Smooth muscle cell (in vitro differentiated cells): ENCODE data around the gene CLIC3. TPM values are rescaled to one million over a fixed set of nuclear protein-coding genes. Genes with fewer than 3 reads are reported as not detected.

Experiments
- DNase-seq: peaks from one replicate; lab custom pipeline; 2025; ENCODE audit not compliant: unreplicated experiment; lab: John Stamatoyannopoulos, UW
- H2AFZ ChIP-seq: fragments of 200-600 bp; sonication (generic); 2 replicates; pipeline ENCODE4 v1.6.0; 2016; ENCODE audit warnings: antibody characterized with exemption, low read depth, mild to moderate bottlenecking
- H3F3A ChIP-seq: fragments of 200-600 bp; sonication (generic); 2 replicates; pipeline ENCODE4 v1.6.0; 2017; ENCODE audit warnings: antibody characterized with exemption, low read depth
- H3K27ac ChIP-seq: fragments of 200-600 bp; sonication (generic); 2 replicates; pipeline ENCODE4 v1.5.1; 2016; ENCODE audit warnings: low read depth, mild to moderate bottlenecking
- H3K27me3 ChIP-seq: fragments of 200-600 bp; sonication (generic); 2 replicates; pipeline ENCODE4 v1.6.1; 2016; ENCODE audit warnings: low read depth, mild to moderate bottlenecking
- H3K36me3 ChIP-seq: fragments of 200-600 bp; sonication (generic); 2 replicates; pipeline ENCODE4 v1.5.1; 2016; ENCODE audit warnings: low read depth
- H3K4me1 ChIP-seq: fragments of 200-600 bp; sonication (generic); 2 replicates; pipeline ENCODE4 v1.5.1; 2016; ENCODE audit warnings: low read depth
- H3K4me2 ChIP-seq: fragments of 200-600 bp; sonication (generic); 2 replicates; pipeline ENCODE4 v1.6.0; 2016; ENCODE audit warnings: mild to moderate bottlenecking
- H3K4me3 ChIP-seq: fragments of 200-600 bp; sonication (generic); 2 replicates; pipeline ENCODE4 v1.5.1; 2016; ENCODE audit warnings: mild to moderate bottlenecking
- H3K79me2 ChIP-seq: fragments of 200-600 bp; sonication (generic); 2 replicates; pipeline ENCODE4 v1.6.0; 2016; ENCODE audit warnings: low read depth, mild to moderate bottlenecking
- H3K9ac ChIP-seq: fragments of 200-600 bp; sonication (generic); 2 replicates; pipeline ENCODE4 v1.6.0; 2016; ENCODE audit warnings: low read depth
- H3K9me3 ChIP-seq: fragments of 200-600 bp; sonication (generic); replicated peaks from 2 replicates; pipeline ENCODE4 v1.5.1; 2016; ENCODE audit warnings: low read depth
- H4K20me1 ChIP-seq: fragments of 200-600 bp; sonication (generic); 2 replicates; pipeline ENCODE4 v1.6.0; 2016; ENCODE audit warnings: low read depth
- CTCF ChIP-seq: fragments of 200-600 bp; sonication (generic); IDR thresholded peaks from 2 replicates; pipeline ENCODE4 v1.5.1; 2017; ENCODE audit warnings: borderline replicate concordance, mild to moderate bottlenecking, antibody characterized with exemption; ENCODE audit not compliant: insufficient read depth, poor library complexity, severe bottlenecking
- WGBS: methylation state at CpG from one replicate; pipeline ENCODE4 v1.1.7; 2016; ENCODE audit warnings: low lambda C conversion rate; 5-methylcytosine and 5-hydroxymethylcytosine counted together
- polyA plus RNA-seq: library from polyadenylated mRNA; unstranded; fragments of >200 nt; fragmentation: Nextera tagmentation; extraction: Ambion mirVana; gene quantifications from 2 replicates; pipeline ENCODE4 v1.2.1, GENCODE V29; 2016
- total RNA-seq: library from RNA; depleted of rRNA; stranded (reverse); fragments of >200 nt; gene quantifications from 2 replicates; pipeline ENCODE4 v1.2.3, GENCODE V29; 2014

Gene CLIC3
- total and polyA plus RNA-seq, 2 experiments from 2014 or later: 36.8 to 43.9 TPM

DNA sequence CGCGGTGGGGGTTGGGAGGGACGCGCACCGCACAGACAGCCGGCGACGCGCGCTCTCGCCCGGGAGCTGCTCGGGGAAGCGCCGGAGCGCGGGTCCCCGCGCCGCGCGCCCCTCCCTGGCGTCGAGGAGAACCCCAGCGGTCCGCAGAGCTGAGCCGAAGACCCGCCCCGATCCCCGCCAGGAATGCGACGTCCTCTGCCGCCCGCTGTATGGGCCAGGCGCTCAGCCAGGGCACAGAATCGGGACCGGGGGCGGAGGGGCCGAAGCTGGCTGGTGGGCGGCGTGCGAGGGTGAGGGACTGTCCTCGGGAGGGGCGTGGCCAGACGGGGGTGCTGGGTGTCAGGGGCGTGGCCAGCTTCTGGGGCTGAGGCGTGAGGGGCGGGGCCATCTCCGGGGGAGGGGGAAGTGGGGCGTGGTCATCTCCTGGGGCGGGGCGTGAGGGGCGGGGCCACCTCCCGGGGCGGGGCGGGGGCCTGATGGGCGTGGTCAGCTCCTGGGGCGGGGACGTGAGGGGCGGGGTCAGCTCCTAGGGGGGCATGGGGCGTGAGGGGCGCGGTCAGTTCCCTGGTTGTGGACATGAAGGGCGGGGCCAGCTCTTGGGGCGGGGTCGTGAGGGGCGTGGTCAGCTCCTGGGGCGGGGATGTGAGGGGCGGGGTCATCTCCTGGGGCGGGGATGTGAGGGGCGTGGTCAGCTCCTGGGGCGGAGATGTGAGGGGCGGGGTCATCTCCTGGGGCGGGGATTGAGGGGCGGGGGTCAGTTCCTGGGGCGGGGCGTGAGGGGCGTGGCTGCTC, 18.1 kb downstream of the CLIC3 start:
- peaks cover 9% of the 10 kb centered on the region for H4K20me1 ChIP-seq
- H2AFZ ChIP-seq: peak overlapping the region; percentile 89
- peak; percentile 86 for DNase-seq
- no peak overlapping the region for H3K9ac ChIP-seq
- no peaks in the 10 kb centered on the region for H3K79me2 ChIP-seq
- H3K27ac ChIP-seq: no peak overlapping the region
- H3K4me1 ChIP-seq: peaks cover 4% of the 10 kb centered on the region
- H3K4me3 ChIP-seq: peak overlapping the region; percentile 48
- no peaks in the 10 kb centered on the region for H3K36me3 ChIP-seq
- under 1% methylated on average over 45 of the region's 78 CpGs for WGBS
- H3K9me3 ChIP-seq: no peaks in the 10 kb centered on the region
- H3K4me2 ChIP-seq: peak overlapping the region; percentile 82
- no peaks in the 10 kb centered on the region for H3K27me3 ChIP-seq
- no peak for TF ChIP-seq CTCF
- H3F3A ChIP-seq: no peaks in the 10 kb centered on the region

DNA sequence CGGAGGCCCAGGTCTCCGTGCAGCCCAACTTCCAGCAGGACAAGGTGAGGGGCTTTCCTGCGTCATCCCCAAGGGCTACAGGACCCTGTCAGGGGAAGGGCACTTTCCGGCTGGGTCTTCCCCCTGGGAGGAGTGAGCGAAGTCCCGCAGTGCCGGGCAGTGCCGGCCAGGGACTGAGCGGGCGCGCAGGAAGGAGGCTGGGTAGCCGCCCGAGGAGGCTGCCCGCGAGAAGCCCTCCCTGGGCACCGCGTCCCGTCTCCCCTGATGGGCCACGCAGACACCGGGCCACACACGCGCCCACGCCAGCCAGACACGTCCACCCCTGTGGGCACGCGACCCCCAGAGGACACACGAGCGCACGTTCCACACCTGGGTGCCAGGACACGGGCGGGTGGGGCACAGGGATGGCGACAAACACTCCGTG, 18.7 kb downstream of the CLIC3 start:
- peak; percentile 65 for DNase-seq
- Histone ChIP-seq H3F3A (no peaks in the 10 kb centered on the region), H4K20me1 (peaks cover 9% of the 10 kb centered on the region), H3K36me3 (no peaks in the 10 kb centered on the region), H3K79me2 (no peaks in the 10 kb centered on the region), H3K4me3 (peak overlapping the region; percentile 48), H3K9me3 (no peaks in the 10 kb centered on the region), H3K4me2 (peak overlapping the region; percentile 82), H3K27me3 (no peaks in the 10 kb centered on the region), H3K27ac (no peak overlapping the region), H2AFZ (peak overlapping the region; percentile 89), H3K4me1 (peaks cover 4% of the 10 kb centered on the region), H3K9ac (no peak overlapping the region)
- no peak for TF ChIP-seq CTCF
- WGBS: 17% methylated on average over 33 of the region's 33 CpGs

- Histone ChIP-seq H3K79me2 (no peaks in the 10 kb centered on the region), H3K9me3 (no peaks in the 10 kb centered on the region), H4K20me1 (peaks cover 9% of the 10 kb centered on the region), H3K4me2 (peak within 1 kb of the TSS; percentile 82), H2AFZ (peak within 1 kb of the TSS; percentile 89), H3K36me3 (no peaks in the 10 kb centered on the region), H3K9ac (no peak within 1 kb of the TSS), H3K27ac (no peak within 1 kb of the TSS), H3K4me1 (peaks cover 4% of the 10 kb centered on the region), H3K4me3 (peak within 1 kb of the TSS; percentile 48), H3K27me3 (no peaks in the 10 kb centered on the region), H3F3A (no peaks in the 10 kb centered on the region)
- 52% methylated on average over 10 of the region's 10 CpGs for WGBS
- no peak for TF ChIP-seq CTCF
- DNase-seq: peak; percentile 65
Observed at GRCh38 chr9:136977223-136977622, 19.1 kb downstream of the CLIC3 start, which contains the start of gene PTGDS. Gene PTGDS, plus strand, starts transcription at chr9:136977504. Its CDS starts 75 bp downstream, at chr9:136977579.
